Smooth muscle cell (in vitro differentiated cells): ENCODE measurements around the gene PHYH. TPM values are rescaled to one million over a fixed set of nuclear protein-coding genes. Genes with fewer than 3 reads are reported as not detected.
"Not testable (repeated sequence)": the region's sequence is repeated elsewhere in the genome, so short reads cannot be mapped to it uniquely, and the experiment has no call there.

Experiments used
- DNase-seq: peaks from one replicate; lab custom pipeline; 2025; ENCODE audit not compliant: unreplicated experiment; lab: John Stamatoyannopoulos, UW
- H2AFZ ChIP-seq: fragments of 200-600 bp; sonication (generic); 2 replicates; pipeline ENCODE4 v1.6.0; 2016; ENCODE audit warnings: antibody characterized with exemption, low read depth, mild to moderate bottlenecking
- H3F3A ChIP-seq: fragments of 200-600 bp; sonication (generic); 2 replicates; pipeline ENCODE4 v1.6.0; 2017; ENCODE audit warnings: antibody characterized with exemption, low read depth
- H3K27ac ChIP-seq: fragments of 200-600 bp; sonication (generic); 2 replicates; pipeline ENCODE4 v1.5.1; 2016; ENCODE audit warnings: low read depth, mild to moderate bottlenecking
- H3K27me3 ChIP-seq: fragments of 200-600 bp; sonication (generic); 2 replicates; pipeline ENCODE4 v1.6.1; 2016; ENCODE audit warnings: low read depth, mild to moderate bottlenecking
- H3K36me3 ChIP-seq: fragments of 200-600 bp; sonication (generic); 2 replicates; pipeline ENCODE4 v1.5.1; 2016; ENCODE audit warnings: low read depth
- H3K4me1 ChIP-seq: fragments of 200-600 bp; sonication (generic); 2 replicates; pipeline ENCODE4 v1.5.1; 2016; ENCODE audit warnings: low read depth
- H3K4me2 ChIP-seq: fragments of 200-600 bp; sonication (generic); 2 replicates; pipeline ENCODE4 v1.6.0; 2016; ENCODE audit warnings: mild to moderate bottlenecking
- H3K4me3 ChIP-seq: fragments of 200-600 bp; sonication (generic); 2 replicates; pipeline ENCODE4 v1.5.1; 2016; ENCODE audit warnings: mild to moderate bottlenecking
- H3K79me2 ChIP-seq: fragments of 200-600 bp; sonication (generic); 2 replicates; pipeline ENCODE4 v1.6.0; 2016; ENCODE audit warnings: low read depth, mild to moderate bottlenecking
- H3K9ac ChIP-seq: fragments of 200-600 bp; sonication (generic); 2 replicates; pipeline ENCODE4 v1.6.0; 2016; ENCODE audit warnings: low read depth
- H3K9me3 ChIP-seq: fragments of 200-600 bp; sonication (generic); replicated peaks from 2 replicates; pipeline ENCODE4 v1.5.1; 2016; ENCODE audit warnings: low read depth
- H4K20me1 ChIP-seq: fragments of 200-600 bp; sonication (generic); 2 replicates; pipeline ENCODE4 v1.6.0; 2016; ENCODE audit warnings: low read depth
- WGBS: methylation state at CpG from one replicate; pipeline ENCODE4 v1.1.7; 2016; ENCODE audit warnings: low lambda C conversion rate; 5-methylcytosine and 5-hydroxymethylcytosine counted together
- polyA plus RNA-seq: library from polyadenylated mRNA; unstranded; fragments of >200 nt; fragmentation: Nextera tagmentation; extraction: Ambion mirVana; gene quantifications from 2 replicates; pipeline ENCODE4 v1.2.1, GENCODE V29; 2016
- total RNA-seq: library from RNA; depleted of rRNA; stranded (reverse); fragments of >200 nt; gene quantifications from 2 replicates; pipeline ENCODE4 v1.2.3, GENCODE V29; 2014
- TF ChIP-seq, protein P1 (sequence below): fragments of 200-600 bp; sonication (generic); IDR thresholded peaks from 2 replicates; pipeline ENCODE4 v1.5.1; 2017; ENCODE audit warnings: borderline replicate concordance, mild to moderate bottlenecking, antibody characterized with exemption; ENCODE audit not compliant: insufficient read depth, poor library complexity, severe bottlenecking

Gene PHYH
- total and polyA plus RNA-seq, 2 experiments from 2014 or later = 14.4 to 27.5 TPM

DNA sequence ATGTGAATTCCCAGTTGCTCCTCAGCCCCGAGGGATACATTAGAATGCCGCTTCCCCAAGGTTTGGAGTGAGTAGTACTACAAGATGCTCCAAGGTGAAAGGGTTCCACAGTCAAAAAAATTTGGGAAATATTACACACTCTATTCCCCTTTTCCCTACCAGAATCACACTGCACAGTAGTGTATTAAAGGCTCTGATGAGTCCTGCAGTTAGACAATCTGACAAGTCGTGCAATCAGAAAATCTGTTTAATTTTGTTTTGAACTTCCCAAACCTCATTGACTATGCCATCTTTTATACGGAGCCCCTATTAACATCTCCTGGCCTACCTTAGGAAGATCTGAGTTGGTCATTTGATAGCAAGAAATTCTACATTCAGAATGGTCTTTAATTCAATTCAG lies 52.1 kb downstream of the PHYH start:
- Histone ChIP-seq H3K4me2 (no peak overlapping the region), H3F3A (no peaks in the 10 kb centered on the region), H3K79me2 (no peaks in the 10 kb centered on the region), H3K9ac (no peak overlapping the region), H3K4me1 (no peaks in the 10 kb centered on the region), H3K4me3 (no peak overlapping the region), H3K9me3 (no peaks in the 10 kb centered on the region), H4K20me1 (no peaks in the 10 kb centered on the region), H3K27me3 (no peaks in the 10 kb centered on the region), H3K36me3 (no peaks in the 10 kb centered on the region), H3K27ac (no peak overlapping the region), H2AFZ (no peak overlapping the region)
- DNase-seq = no peak
- TF ChIP-seq, protein P1, sequence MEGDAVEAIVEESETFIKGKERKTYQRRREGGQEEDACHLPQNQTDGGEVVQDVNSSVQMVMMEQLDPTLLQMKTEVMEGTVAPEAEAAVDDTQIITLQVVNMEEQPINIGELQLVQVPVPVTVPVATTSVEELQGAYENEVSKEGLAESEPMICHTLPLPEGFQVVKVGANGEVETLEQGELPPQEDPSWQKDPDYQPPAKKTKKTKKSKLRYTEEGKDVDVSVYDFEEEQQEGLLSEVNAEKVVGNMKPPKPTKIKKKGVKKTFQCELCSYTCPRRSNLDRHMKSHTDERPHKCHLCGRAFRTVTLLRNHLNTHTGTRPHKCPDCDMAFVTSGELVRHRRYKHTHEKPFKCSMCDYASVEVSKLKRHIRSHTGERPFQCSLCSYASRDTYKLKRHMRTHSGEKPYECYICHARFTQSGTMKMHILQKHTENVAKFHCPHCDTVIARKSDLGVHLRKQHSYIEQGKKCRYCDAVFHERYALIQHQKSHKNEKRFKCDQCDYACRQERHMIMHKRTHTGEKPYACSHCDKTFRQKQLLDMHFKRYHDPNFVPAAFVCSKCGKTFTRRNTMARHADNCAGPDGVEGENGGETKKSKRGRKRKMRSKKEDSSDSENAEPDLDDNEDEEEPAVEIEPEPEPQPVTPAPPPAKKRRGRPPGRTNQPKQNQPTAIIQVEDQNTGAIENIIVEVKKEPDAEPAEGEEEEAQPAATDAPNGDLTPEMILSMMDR = no peak
- WGBS = 95% methylated on average over 4 of the region's 4 CpGs

DNA sequence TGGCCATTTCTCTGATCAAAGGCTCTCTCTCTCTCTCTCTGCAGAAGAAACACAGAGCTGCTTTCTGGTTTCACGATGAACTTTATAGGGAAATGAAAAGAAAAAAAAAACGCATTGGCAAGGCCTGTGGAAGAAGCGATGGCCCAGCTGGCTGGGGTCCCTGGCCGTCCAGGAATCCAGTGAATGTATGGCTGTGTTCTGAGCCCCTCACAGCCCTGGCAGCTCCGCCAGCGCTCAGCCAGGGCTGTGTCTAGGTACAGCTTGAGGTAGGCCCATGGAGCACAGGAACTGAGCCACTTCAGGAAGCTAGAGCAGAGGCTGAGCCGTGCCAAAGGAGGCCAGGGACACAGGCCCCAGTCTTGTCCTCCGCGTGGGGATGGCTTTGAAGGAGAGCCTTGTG lies 52.6 kb downstream of the PHYH start:
- H3K4me3 ChIP-seq = no peak overlapping the region
- no peaks in the 10 kb centered on the region for H3K27me3 ChIP-seq
- H3K79me2 ChIP-seq = no peaks in the 10 kb centered on the region
- no peaks in the 10 kb centered on the region for H3K36me3 ChIP-seq
- H3K4me2 ChIP-seq = no peak overlapping the region
- H3K9me3 ChIP-seq = no peaks in the 10 kb centered on the region
- no peaks in the 10 kb centered on the region for H3F3A ChIP-seq
- no peak for DNase-seq
- TF ChIP-seq, protein P1 = no peak
- no peak overlapping the region for H3K27ac ChIP-seq
- no peaks in the 10 kb centered on the region for H3K4me1 ChIP-seq
- H4K20me1 ChIP-seq = no peaks in the 10 kb centered on the region
- 94% methylated on average over 9 of the region's 9 CpGs for WGBS
- H3K9ac ChIP-seq = no peak overlapping the region
- H2AFZ ChIP-seq = no peak overlapping the region

DNA sequence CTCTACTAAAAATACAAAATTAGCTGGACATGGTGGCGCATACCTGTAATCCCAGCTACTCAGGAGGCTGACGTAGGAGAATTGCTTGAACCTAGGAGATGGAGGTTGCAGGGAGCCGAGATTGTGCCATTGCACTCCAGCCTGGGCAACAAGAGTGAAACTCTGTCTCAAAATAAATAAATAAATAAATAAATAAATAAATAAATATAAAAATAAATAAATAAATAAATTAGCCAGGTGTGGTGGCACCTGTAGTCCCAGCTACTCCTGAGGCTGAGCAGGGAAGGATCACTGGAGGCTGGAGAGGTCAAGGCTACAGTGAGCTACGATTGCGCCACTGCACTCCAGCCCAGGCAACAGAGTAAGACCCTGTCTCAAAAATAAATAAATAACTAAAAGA lies 57.6 kb downstream of the PHYH start:
- H4K20me1 ChIP-seq, DNase-seq, H3K4me2 ChIP-seq, H3K27ac ChIP-seq, H3F3A ChIP-seq, H3K4me3 ChIP-seq, H3K4me1 ChIP-seq, H3K79me2 ChIP-seq, H3K27me3 ChIP-seq, H2AFZ ChIP-seq, H3K36me3 ChIP-seq, H3K9me3 ChIP-seq, H3K9ac ChIP-seq: not testable (repeated sequence)
- WGBS = 94% methylated on average over 5 of the region's 5 CpGs

DNA sequence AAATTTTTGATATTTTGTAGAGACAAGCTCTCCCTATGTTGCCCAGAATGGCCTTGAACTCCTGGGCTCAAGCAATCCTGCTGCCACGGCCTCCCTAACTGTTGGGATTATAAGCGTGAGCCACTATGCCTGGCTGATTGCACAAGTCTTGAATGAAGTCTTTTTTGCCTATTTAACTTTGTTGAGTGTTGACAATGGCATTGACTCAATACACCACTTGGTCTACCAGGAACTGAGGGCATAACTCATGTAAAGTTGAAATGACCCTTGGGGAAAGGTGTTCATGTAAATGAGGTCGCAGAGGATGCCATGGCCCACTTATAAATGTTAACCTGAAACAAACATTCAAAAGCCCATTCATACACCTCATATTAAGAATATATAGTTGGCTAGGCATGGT lies 58.3 kb downstream of the PHYH start:
- H3K4me3 ChIP-seq = no peak overlapping the region
- no peak overlapping the region for H3K9ac ChIP-seq
- H3K4me2 ChIP-seq = no peak overlapping the region
- WGBS = 84% methylated on average over 3 of the region's 3 CpGs
- DNase-seq = no peak
- H3K4me1 ChIP-seq = no peaks in the 10 kb centered on the region
- H2AFZ ChIP-seq = no peak overlapping the region
- no peaks in the 10 kb centered on the region for H3K36me3 ChIP-seq
- H3K27ac ChIP-seq = no peak overlapping the region
- no peaks in the 10 kb centered on the region for H4K20me1 ChIP-seq
- TF ChIP-seq, protein P1 = no peak
- no peaks in the 10 kb centered on the region for H3K9me3 ChIP-seq
- H3K27me3 ChIP-seq = no peaks in the 10 kb centered on the region
- no peaks in the 10 kb centered on the region for H3K79me2 ChIP-seq
- H3F3A ChIP-seq = no peaks in the 10 kb centered on the region
